Neutrophil (primary cell): Measurements from ENCODE around the gene COL25A1.

Source experiments
- H3K27ac ChIP-seq: fragments of 200-600 bp; sonication (generic); 2 replicates; pipeline ENCODE4 v1.5.1; 2016; ENCODE audit warnings: mild to moderate bottlenecking, moderate library complexity
- H3K27me3 ChIP-seq: fragments of 200-600 bp; sonication (generic); 2 replicates; pipeline ENCODE4 v1.6.0; 2016; ENCODE audit warnings: mild to moderate bottlenecking
- H3K36me3 ChIP-seq: fragments of 200-600 bp; sonication (generic); 2 replicates; pipeline ENCODE4 v1.5.1; 2017
- H3K4me1 ChIP-seq, 2 experiments: fragments of 200-600 bp in 1 of 2; sonication (generic) in 1 of 2; 1 replicate in 1 of 2; 2 replicates in 1 of 2; pipeline versions ENCODE4 v1.5.1 to v1.6.1; 2013 to 2016; ENCODE audit warnings: low read depth in 1 of 2, low read length in 1 of 2, mild to moderate bottlenecking in 1 of 2, moderate library complexity in 1 of 2; ENCODE audit not compliant: control insufficient read depth in 1 of 2, insufficient read depth in 1 of 2
- H3K4me3 ChIP-seq, 2 experiments: fragments of 200-600 bp in 1 of 2; sonication (generic) in 1 of 2; 1 replicate in 1 of 2; 2 replicates in 1 of 2; pipeline ENCODE4 v1.5.1; 2013 to 2016; ENCODE audit warnings: low read depth in 1 of 2, low read length in 1 of 2, mild to moderate bottlenecking in 1 of 2, moderate library complexity in 1 of 2
- H3K9me3 ChIP-seq: fragments of 200-600 bp; sonication (generic); 2 replicates; pipeline ENCODE4 v1.5.1; 2016
- TF ChIP-seq, protein P1 (sequence below): fragments of 200-600 bp; sonication (generic); IDR thresholded peaks from 2 replicates; pipeline ENCODE4 v1.5.1; 2016; ENCODE audit warnings: antibody characterized with exemption

Gene COL25A1

DNA sequence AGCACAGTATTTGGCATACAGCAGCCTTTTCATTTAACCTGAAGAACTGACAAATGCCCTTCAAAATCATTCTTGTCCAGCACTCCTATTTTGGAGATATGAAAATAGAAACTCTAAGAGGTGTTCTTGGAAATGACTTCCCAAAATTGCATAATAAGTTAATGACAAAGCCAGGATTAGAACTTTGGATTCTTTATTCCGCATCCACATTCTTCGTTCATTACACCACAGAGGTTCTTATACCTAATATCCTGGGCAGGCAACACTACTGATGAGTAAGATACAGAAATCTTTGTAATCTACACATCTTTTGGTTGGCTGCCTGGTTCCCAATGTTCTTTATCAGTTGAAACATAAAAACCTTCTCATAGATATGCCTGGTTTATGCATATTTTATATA lies 5.9 kb downstream of the COL25A1 start:
- no peaks in the 10 kb centered on the region for H3K9me3 ChIP-seq
- TF ChIP-seq, protein P1, sequence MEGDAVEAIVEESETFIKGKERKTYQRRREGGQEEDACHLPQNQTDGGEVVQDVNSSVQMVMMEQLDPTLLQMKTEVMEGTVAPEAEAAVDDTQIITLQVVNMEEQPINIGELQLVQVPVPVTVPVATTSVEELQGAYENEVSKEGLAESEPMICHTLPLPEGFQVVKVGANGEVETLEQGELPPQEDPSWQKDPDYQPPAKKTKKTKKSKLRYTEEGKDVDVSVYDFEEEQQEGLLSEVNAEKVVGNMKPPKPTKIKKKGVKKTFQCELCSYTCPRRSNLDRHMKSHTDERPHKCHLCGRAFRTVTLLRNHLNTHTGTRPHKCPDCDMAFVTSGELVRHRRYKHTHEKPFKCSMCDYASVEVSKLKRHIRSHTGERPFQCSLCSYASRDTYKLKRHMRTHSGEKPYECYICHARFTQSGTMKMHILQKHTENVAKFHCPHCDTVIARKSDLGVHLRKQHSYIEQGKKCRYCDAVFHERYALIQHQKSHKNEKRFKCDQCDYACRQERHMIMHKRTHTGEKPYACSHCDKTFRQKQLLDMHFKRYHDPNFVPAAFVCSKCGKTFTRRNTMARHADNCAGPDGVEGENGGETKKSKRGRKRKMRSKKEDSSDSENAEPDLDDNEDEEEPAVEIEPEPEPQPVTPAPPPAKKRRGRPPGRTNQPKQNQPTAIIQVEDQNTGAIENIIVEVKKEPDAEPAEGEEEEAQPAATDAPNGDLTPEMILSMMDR: no peak
- peaks cover 60% of the 10 kb centered on the region for H3K27me3 ChIP-seq
- H3K4me3 ChIP-seq: no peak overlapping the region
- no peaks in the 10 kb centered on the region for H3K4me1 ChIP-seq
- no peaks in the 10 kb centered on the region for H3K36me3 ChIP-seq
- H3K27ac ChIP-seq: no peak overlapping the region

DNA sequence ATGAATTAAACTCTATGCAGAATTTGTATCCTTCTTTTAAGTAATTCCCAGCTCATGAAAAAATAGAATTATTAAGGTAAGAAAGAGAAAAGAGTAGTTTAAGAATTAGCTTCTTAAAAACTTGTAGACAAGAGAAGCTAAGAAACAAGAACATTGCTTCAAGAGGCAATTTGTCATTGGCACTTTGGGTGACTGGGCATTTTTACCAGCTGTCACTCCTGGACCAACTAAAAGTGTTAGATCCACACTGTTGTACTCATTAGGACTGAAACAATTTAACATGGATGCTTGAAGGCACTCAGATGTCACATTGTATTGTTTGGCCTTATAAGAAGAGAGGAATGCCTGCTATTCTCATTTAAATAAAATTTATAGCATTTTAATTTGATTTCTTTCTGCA lies 7.4 kb downstream of the COL25A1 start:
- H3K4me1 ChIP-seq: no peaks in the 10 kb centered on the region
- TF ChIP-seq, protein P1: no peak
- H3K27ac ChIP-seq: no peak overlapping the region
- no peaks in the 10 kb centered on the region for H3K36me3 ChIP-seq
- H3K9me3 ChIP-seq: no peaks in the 10 kb centered on the region
- H3K4me3 ChIP-seq: no peak overlapping the region
- peaks cover 46% of the 10 kb centered on the region for H3K27me3 ChIP-seq

DNA sequence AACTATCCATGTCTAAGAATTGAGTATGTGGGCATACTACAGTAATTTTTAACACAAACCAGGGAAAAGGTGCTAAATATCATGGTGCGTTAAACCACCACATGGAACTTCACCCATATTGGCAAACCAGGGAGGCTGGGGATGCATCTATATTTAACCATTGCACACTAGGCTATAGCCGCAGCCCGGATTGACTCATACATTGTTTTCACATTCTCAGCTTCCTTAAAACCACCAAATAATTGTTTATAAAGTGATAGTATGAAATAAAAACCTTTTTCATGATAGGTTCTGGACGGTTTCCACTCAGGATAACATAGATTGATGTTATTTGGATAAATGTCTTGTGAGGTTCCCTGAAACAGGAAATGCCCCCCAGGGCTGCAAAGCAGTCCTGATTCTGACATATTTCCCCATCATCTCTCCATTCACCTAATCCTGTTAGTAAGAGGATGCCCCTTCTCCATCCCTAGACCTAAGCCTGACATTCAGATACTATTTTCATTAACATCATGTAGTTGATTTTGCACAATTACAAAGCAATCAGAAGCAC lies 7.9 kb downstream of the COL25A1 start:
- TF ChIP-seq, protein P1: no peak
- Histone ChIP-seq H3K27me3 (peaks cover 41% of the 10 kb centered on the region), H3K4me3 (no peak overlapping the region), H3K4me1 (no peaks in the 10 kb centered on the region), H3K27ac (no peak overlapping the region), H3K36me3 (no peaks in the 10 kb centered on the region), H3K9me3 (no peaks in the 10 kb centered on the region)

DNA sequence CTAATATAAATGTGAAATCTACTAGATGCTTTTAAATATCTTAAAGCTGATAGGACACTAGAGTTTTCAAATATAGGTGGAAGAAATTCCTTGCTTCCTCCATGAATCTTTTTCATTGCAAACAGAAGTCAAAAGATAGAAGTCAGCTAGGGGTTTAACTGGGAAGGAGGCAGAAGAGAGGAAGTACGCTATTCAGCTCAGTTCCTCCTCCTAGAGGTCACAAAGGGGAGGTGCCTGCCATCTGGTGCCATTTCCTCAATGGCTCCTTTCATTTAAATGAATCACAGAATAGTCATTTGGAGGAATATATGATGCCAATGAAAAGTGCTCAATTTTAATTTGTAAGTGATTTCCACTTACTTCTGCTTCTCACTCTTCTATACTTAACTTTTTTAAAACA lies 8.5 kb downstream of the COL25A1 start:
- Histone ChIP-seq H3K4me3 (no peak overlapping the region), H3K4me1 (no peaks in the 10 kb centered on the region), H3K9me3 (no peaks in the 10 kb centered on the region), H3K27ac (no peak overlapping the region), H3K36me3 (no peaks in the 10 kb centered on the region), H3K27me3 (peaks cover 35% of the 10 kb centered on the region)
- TF ChIP-seq, protein P1: no peak

DNA sequence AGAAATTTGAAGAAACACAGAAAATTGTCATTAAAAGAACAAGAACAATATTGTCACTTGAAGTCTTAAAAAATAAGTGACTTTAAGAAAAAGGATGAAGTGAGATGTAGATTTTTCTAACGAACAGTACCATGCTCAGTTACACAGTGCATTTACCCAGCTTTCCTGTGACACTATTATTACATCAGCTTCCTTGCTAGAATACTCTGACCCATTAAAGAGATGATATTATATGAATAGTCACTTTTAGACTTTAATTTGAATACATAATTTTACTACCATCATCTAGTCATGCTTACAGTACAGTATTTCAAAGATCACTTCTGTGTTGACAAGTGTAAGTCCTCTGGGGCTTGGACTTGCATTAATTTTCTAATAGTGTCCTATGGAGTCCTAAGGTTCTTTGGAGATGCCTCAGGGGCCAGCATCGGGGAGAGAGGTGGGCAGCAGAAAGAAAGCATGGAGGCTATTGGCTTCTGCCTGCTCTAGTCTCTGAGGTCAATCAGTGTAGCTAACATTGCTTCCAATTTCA lies 10.7 kb downstream of the COL25A1 start:
- no peaks in the 10 kb centered on the region for H3K36me3 ChIP-seq
- H3K4me3 ChIP-seq: no peak overlapping the region
- H3K9me3 ChIP-seq: no peaks in the 10 kb centered on the region
- TF ChIP-seq, protein P1: no peak
- H3K27ac ChIP-seq: no peak overlapping the region
- peaks cover 16% of the 10 kb centered on the region for H3K27me3 ChIP-seq
- no peaks in the 10 kb centered on the region for H3K4me1 ChIP-seq
